Breast epithelium (tissue), 3 donors: ENCODE results near the gene DPP4.

ENCODE experiments used
- POLR2A ChIP-seq: fragments of 450-650 bp; IDR thresholded peaks from one replicate; pipeline ENCODE4 v1.6.1; 2016; ENCODE audit warnings: antibody characterized with exemption, mild to moderate bottlenecking, moderate library complexity
- TF ChIP-seq, protein P1 (sequence below), 3 donors: fragments of 450-650 bp; IDR thresholded peaks; one replicate each; pipeline ENCODE4 v1.5.1; 2016 to 2017; ENCODE audit warnings: antibody characterized with exemption in 3 of 3, mild to moderate bottlenecking in 3 of 3, moderate library complexity in 3 of 3

- TF ChIP-seq, protein P1, sequence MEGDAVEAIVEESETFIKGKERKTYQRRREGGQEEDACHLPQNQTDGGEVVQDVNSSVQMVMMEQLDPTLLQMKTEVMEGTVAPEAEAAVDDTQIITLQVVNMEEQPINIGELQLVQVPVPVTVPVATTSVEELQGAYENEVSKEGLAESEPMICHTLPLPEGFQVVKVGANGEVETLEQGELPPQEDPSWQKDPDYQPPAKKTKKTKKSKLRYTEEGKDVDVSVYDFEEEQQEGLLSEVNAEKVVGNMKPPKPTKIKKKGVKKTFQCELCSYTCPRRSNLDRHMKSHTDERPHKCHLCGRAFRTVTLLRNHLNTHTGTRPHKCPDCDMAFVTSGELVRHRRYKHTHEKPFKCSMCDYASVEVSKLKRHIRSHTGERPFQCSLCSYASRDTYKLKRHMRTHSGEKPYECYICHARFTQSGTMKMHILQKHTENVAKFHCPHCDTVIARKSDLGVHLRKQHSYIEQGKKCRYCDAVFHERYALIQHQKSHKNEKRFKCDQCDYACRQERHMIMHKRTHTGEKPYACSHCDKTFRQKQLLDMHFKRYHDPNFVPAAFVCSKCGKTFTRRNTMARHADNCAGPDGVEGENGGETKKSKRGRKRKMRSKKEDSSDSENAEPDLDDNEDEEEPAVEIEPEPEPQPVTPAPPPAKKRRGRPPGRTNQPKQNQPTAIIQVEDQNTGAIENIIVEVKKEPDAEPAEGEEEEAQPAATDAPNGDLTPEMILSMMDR (IDR thresholded peaks at IDR 0.05) = no peak
- TF ChIP-seq POLR2A = no peak
Measured at GRCh38 chr2:162030363-162031190, 43.4 kb downstream of the DPP4 start.
